Nephron (organoid): ENCODE measurements around the gene FNDC8.

ENCODE experiments used
- H3K27ac Mint-ChIP-seq, 3 experiments: 2 replicates each; pipeline ENCODE4 v1.8.0; 2020; ENCODE audit warnings: mixed read lengths in 3 of 3, mild to moderate bottlenecking in 2 of 3, moderate library complexity in 1 of 3
- H3K27me3 Mint-ChIP-seq: 2 replicates; pipeline ENCODE4 v1.8.0; 2021; ENCODE audit warnings: low read depth, mild to moderate bottlenecking, moderate library complexity, mixed read lengths
- H3K36me3 Mint-ChIP-seq: 2 replicates; pipeline ENCODE4 v1.8.0; 2020; ENCODE audit warnings: low read depth, mixed read lengths
- H3K4me1 Mint-ChIP-seq: 2 replicates; pipeline ENCODE4 v1.8.0; 2020; ENCODE audit warnings: mixed read lengths
- H3K4me3 Mint-ChIP-seq, 3 experiments: 2 replicates each; pipeline ENCODE4 v1.8.0; 2020; ENCODE audit warnings: mild to moderate bottlenecking in 3 of 3, mixed read lengths in 3 of 3, moderate library complexity in 2 of 3
- H3K9me3 Mint-ChIP-seq: 2 replicates; pipeline ENCODE4 v1.8.0; 2020; ENCODE audit warnings: mixed read lengths
- CTCF ChIP-seq, 3 experiments: fragments of 200-600 bp; sonication (generic); IDR thresholded peaks; one replicate each; pipeline ENCODE4 v1.5.0; 2021; ENCODE audit warnings: antibody characterized with exemption in 3 of 3; ENCODE audit not compliant: unreplicated experiment in 3 of 3

The FNDC8 gene

GRCh38 chr17:35159940-35160339 is 38.5 kb downstream of the FNDC8 start:
- H3K4me1 Mint-ChIP-seq, result no peaks in the 10 kb centered on the region
- no peaks in the 10 kb centered on the region for H3K36me3 Mint-ChIP-seq
- no peak for TF ChIP-seq CTCF (IDR thresholded peaks at IDR 0.05; ENCODE audit: unreplicated experiment in 3 of 3)
- peaks cover 17% of the 10 kb centered on the region for H3K27me3 Mint-ChIP-seq
- H3K9me3 Mint-ChIP-seq, result no peaks in the 10 kb centered on the region
- H3K27ac Mint-ChIP-seq, result no peak overlapping the region
- H3K4me3 Mint-ChIP-seq, result no peak overlapping the region

- Mint-ChIP-seq H3K27ac (no peak overlapping the region), H3K36me3 (no peaks in the 10 kb centered on the region), H3K4me3 (no peak overlapping the region), H3K4me1 (no peaks in the 10 kb centered on the region), H3K9me3 (no peaks in the 10 kb centered on the region), H3K27me3 (peaks cover 17% of the 10 kb centered on the region)
- no peak for TF ChIP-seq CTCF (IDR thresholded peaks at IDR 0.05; ENCODE audit: unreplicated experiment in 3 of 3)
Observed at GRCh38 chr17:35160354-35161201, 39.2 kb downstream of the FNDC8 start.

- no peak overlapping the region for H3K27ac Mint-ChIP-seq
- peaks cover 17% of the 10 kb centered on the region for H3K27me3 Mint-ChIP-seq
- H3K9me3 Mint-ChIP-seq, result no peaks in the 10 kb centered on the region
- H3K36me3 Mint-ChIP-seq, result no peaks in the 10 kb centered on the region
- TF ChIP-seq CTCF (IDR thresholded peaks at IDR 0.05; ENCODE audit: unreplicated experiment in 3 of 3), result no peak
- H3K4me3 Mint-ChIP-seq, result no peak overlapping the region
- H3K4me1 Mint-ChIP-seq, result no peaks in the 10 kb centered on the region
Observed at GRCh38 chr17:35161281-35161761, 39.9 kb downstream of the FNDC8 start.

GRCh38 chr17:35162755-35163154 is 41.3 kb downstream of the FNDC8 start:
- H3K4me3 Mint-ChIP-seq, result no peak overlapping the region
- TF ChIP-seq CTCF (IDR thresholded peaks at IDR 0.05; ENCODE audit: unreplicated experiment in 3 of 3), result no peak
- H3K36me3 Mint-ChIP-seq, result no peaks in the 10 kb centered on the region
- no peak overlapping the region for H3K27ac Mint-ChIP-seq
- peaks cover 17% of the 10 kb centered on the region for H3K27me3 Mint-ChIP-seq
- no peaks in the 10 kb centered on the region for H3K9me3 Mint-ChIP-seq
- no peaks in the 10 kb centered on the region for H3K4me1 Mint-ChIP-seq

- H3K4me1 Mint-ChIP-seq, result no peaks in the 10 kb centered on the region
- H3K27me3 Mint-ChIP-seq, result peaks cover 17% of the 10 kb centered on the region
- no peaks in the 10 kb centered on the region for H3K9me3 Mint-ChIP-seq
- no peaks in the 10 kb centered on the region for H3K36me3 Mint-ChIP-seq
- no peak overlapping the region for H3K27ac Mint-ChIP-seq
- no peak overlapping the region for H3K4me3 Mint-ChIP-seq
- no peak for TF ChIP-seq CTCF (IDR thresholded peaks at IDR 0.05; ENCODE audit: unreplicated experiment in 3 of 3)
Observed at GRCh38 chr17:35163886-35164285, 42.5 kb downstream of the FNDC8 start.

GRCh38 chr17:35164716-35165115 is 43.3 kb downstream of the FNDC8 start:
- no peak for TF ChIP-seq CTCF (IDR thresholded peaks at IDR 0.05; ENCODE audit: unreplicated experiment in 3 of 3)

More at GRCh38 chr17:35164716-35165115, 43.3 kb downstream of the FNDC8 start:
- no peak overlapping the region for H3K27ac Mint-ChIP-seq
- no peaks in the 10 kb centered on the region for H3K9me3 Mint-ChIP-seq
- no peaks in the 10 kb centered on the region for H3K4me1 Mint-ChIP-seq
- peaks cover 15% of the 10 kb centered on the region for H3K27me3 Mint-ChIP-seq
- H3K4me3 Mint-ChIP-seq, result no peak overlapping the region
- no peaks in the 10 kb centered on the region for H3K36me3 Mint-ChIP-seq
